B cell (primary cell): ENCODE results near the gene SETBP1. TPM values are rescaled to one million over a fixed set of nuclear protein-coding genes. Genes with fewer than 3 reads are reported as not detected.

Experiments used
- ATAC-seq: fragments of 200-7000 bp; cut with Tn5 transposase; one replicate; pipeline ENCODE4 v1.10.0; 2021; ENCODE audit warnings: low read depth, mild to moderate bottlenecking, moderate number of reproducible peaks, moderate library complexity
- CTCF ChIA-PET: fragments of 350-600 bp; sonication (Branson Sonifier 250); formaldehyde crosslinking; loops from one replicate; lab custom pipeline; 2021; ENCODE audit warnings: antibody characterized with exemption, inconsistent platforms; lab: Charles Lee
- POLR2A ChIA-PET: fragments of 350-600 bp; sonication (Branson Sonifier 250); formaldehyde crosslinking; loops from one replicate; lab custom pipeline; 2021; ENCODE audit warnings: antibody characterized with exemption; lab: Charles Lee
- DNase-seq: peaks from one replicate; pipeline ENCODE4 v3.0.0; 2013
- H2AFZ ChIP-seq: 2 replicates; pipeline ENCODE4 v1.6.1; 2012; ENCODE audit warnings: mild to moderate bottlenecking, low read depth, low read length; ENCODE audit not compliant: insufficient read depth, poor library complexity, severe bottlenecking
- H3K27ac ChIP-seq, 2 donors: 1 replicate in 1 of 2; 2 replicates in 1 of 2; pipeline ENCODE4 v1.5.1; 2012 to 2013; ENCODE audit warnings: low read length in 2 of 2, mild to moderate bottlenecking in 2 of 2, moderate library complexity in 1 of 2
- H3K27me3 ChIP-seq, 4 experiments: fragments of 200-600 bp in 1 of 4; sonication (generic) in 1 of 4; replicated peaks in 1 of 4; 1 replicate in 2 of 4; 2 replicates in 2 of 4; pipeline versions ENCODE4 v1.6.1 to v1.7.0; 2013 to 2016; ENCODE audit warnings: low read length in 3 of 4, mild to moderate bottlenecking in 2 of 4, mixed read lengths in 1 of 4, moderate library complexity in 1 of 4; ENCODE audit not compliant: insufficient read depth in 4 of 4, control insufficient read depth in 3 of 4; ENCODE audit errors: control extremely low read depth in 1 of 4
- H3K36me3 ChIP-seq, 2 experiments: replicated peaks in 1 of 2; 1 replicate in 1 of 2; 2 replicates in 1 of 2; pipeline versions ENCODE4 v1.6.1 to v1.7.1; 2013; ENCODE audit warnings: low read length in 1 of 2; ENCODE audit not compliant: insufficient read depth in 2 of 2, control insufficient read depth in 1 of 2; ENCODE audit errors: control extremely low read depth in 1 of 2, extremely low read depth in 1 of 2
- H3K4me1 ChIP-seq, 2 donors: fragments of 200-600 bp in 1 of 2; sonication (generic) in 1 of 2; 1 replicate in 1 of 2; 2 replicates in 1 of 2; pipeline versions ENCODE4 v1.5.1 to v1.6.1; 2013 to 2017; ENCODE audit warnings: low read length in 2 of 2; ENCODE audit not compliant: control insufficient read depth in 2 of 2, insufficient read depth in 2 of 2
- H3K4me2 ChIP-seq: replicated peaks from 2 replicates; pipeline ENCODE3; 2012; ENCODE audit warnings: mild to moderate bottlenecking, low read depth, low read length; ENCODE audit not compliant: poor library complexity, severe bottlenecking
- H3K4me3 ChIP-seq, 5 experiments: fragments of 200-600 bp in 1 of 5; sonication (generic) in 1 of 5; 1 replicate in 3 of 5; 2 replicates in 2 of 5; pipeline versions ENCODE4 v1.5.1 to v1.7.0; 2011 to 2016; ENCODE audit warnings: low read length in 4 of 5, mild to moderate bottlenecking in 4 of 5, low read depth in 2 of 5, control low read depth in 1 of 5, moderate library complexity in 1 of 5; ENCODE audit not compliant: insufficient read depth in 1 of 5; ENCODE audit errors: control extremely low read depth in 1 of 5, extremely low read depth in 1 of 5
- H3K79me2 ChIP-seq: fragments of 200-600 bp; sonication (generic); one replicate; pipeline ENCODE4 v1.6.0; 2016; ENCODE audit warnings: low read length; ENCODE audit not compliant: control insufficient read depth, insufficient read depth
- H3K9ac ChIP-seq: fragments of 200-600 bp; sonication (generic); 2 replicates; pipeline ENCODE4 v1.6.1; 2017; ENCODE audit warnings: mild to moderate bottlenecking, low read length, moderate library complexity
- H3K9me3 ChIP-seq, 3 donors: one replicate each; pipeline versions ENCODE4 v1.6.1 to v1.7.1; 2013; ENCODE audit warnings: low read length in 2 of 3; ENCODE audit not compliant: control insufficient read depth in 2 of 3, insufficient read depth in 1 of 3; ENCODE audit errors: control extremely low read depth in 1 of 3
- H4K20me1 ChIP-seq: 2 replicates; pipeline ENCODE4 v1.6.0; 2012; ENCODE audit warnings: mild to moderate bottlenecking, low read length; ENCODE audit not compliant: insufficient read depth, control insufficient read depth, poor library complexity, severe bottlenecking
- H3K27ac Mint-ChIP-seq: one replicate; pipeline ENCODE4 v1.8.0; 2021; ENCODE audit warnings: mixed read lengths
- H3K27me3 Mint-ChIP-seq: one replicate; pipeline ENCODE4 v1.8.0; 2021; ENCODE audit warnings: mixed read lengths
- H3K4me1 Mint-ChIP-seq: one replicate; pipeline ENCODE4 v1.8.0; 2021; ENCODE audit warnings: mixed read lengths
- H3K4me3 Mint-ChIP-seq: one replicate; pipeline ENCODE4 v1.8.0; 2021; ENCODE audit warnings: mixed read lengths
- H3K9me3 Mint-ChIP-seq: one replicate; pipeline ENCODE4 v1.8.0; 2022; ENCODE audit warnings: mixed read lengths; ENCODE audit not compliant: insufficient read depth
- CTCF ChIP-seq: fragments of 200-600 bp; IDR thresholded peaks from one replicate; pipeline ENCODE4 v1.8.0; 2022; ENCODE audit warnings: antibody characterized with exemption, mild to moderate bottlenecking
- EZH2 ChIP-seq: IDR thresholded peaks from 2 replicates; pipeline ENCODE4 v1.6.1; 2012; ENCODE audit warnings: borderline replicate concordance, low read depth, mild to moderate bottlenecking, moderate library complexity, low read length; ENCODE audit not compliant: insufficient read depth, poor library complexity, severe bottlenecking
- WGBS: methylation state at CpG from one replicate; pipeline ENCODE4 v1.1.5; 2013; ENCODE audit warnings: missing lambda C conversion rate; ENCODE audit not compliant: insufficient coverage; 5-methylcytosine and 5-hydroxymethylcytosine counted together
- intact Hi-C: fragments of 100-400 bp; cut with micrococcal nuclease; formaldehyde crosslinking; loops from one replicate; pipeline ENCODE4 v1.10.0; 2022
- polyA plus RNA-seq: library from polyadenylated mRNA; depleted of rRNA; stranded (reverse); fragments of >200 nt; gene quantifications from 2 replicates; pipeline ENCODE4 v1.2.3, GENCODE V29; 2012
- total RNA-seq, 2 donors: library from RNA; stranded (reverse); fragments of 120-200 nt in 1 of 2; gene quantifications; 1 replicate in 1 of 2; 2 replicates in 1 of 2; pipeline versions ENCODE4 v1.2.3 to v1.2.4, GENCODE V29; 2013 to 2022

The SETBP1 gene
- total and polyA plus RNA-seq, 2 donors (not counting 1 experiment from before 2014, with no cell fraction given), result 15.1 to 129 TPM

DNA sequence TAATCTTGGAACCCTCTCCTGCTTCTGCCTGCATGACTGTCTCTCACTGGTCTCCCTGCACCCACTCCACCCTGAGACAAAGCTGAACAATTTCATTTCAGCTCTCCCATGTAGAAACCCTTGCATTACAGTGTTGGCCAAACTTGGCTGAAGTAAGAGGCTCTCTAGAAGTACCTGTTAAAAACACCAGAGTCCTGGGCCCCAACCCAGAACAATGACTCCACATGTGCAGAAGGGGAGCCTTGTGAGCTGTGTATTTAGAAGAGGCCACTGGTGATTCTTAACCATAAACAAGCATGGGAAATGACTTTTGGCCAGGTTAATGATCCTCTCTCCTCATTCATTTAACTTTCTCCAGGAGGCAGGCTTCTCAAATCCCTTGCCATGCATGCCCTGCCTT, 254.8 kb downstream of the SETBP1 start:
- Histone ChIP-seq H3K9me3 (peaks cover 0 to 10% (median 0%) of the 10 kb centered on the region in 3 donors), H3K4me3 (no peak overlapping the region), H3K36me3 (peaks cover 0 to 12% of the 10 kb centered on the region in 2 experiments), H3K4me1 (no peaks in the 10 kb centered on the region), H3K27ac (no peak overlapping the region), H3K27me3 (no peaks in the 10 kb centered on the region), H3K79me2 (peaks cover 49% of the 10 kb centered on the region), H3K9ac (no peak overlapping the region), H2AFZ (no peak overlapping the region), H4K20me1 (peaks cover 14% of the 10 kb centered on the region), H3K4me2 (no peak overlapping the region)
- CTCF ChIA-PET, result no interaction called here
- no peak overlapping the region for H3K27ac Mint-ChIP-seq
- no peaks in the 10 kb centered on the region for H3K27me3 Mint-ChIP-seq
- POLR2A ChIA-PET, result no interaction called here
- ATAC-seq (no peak), DNase-seq (no peak)
- intact Hi-C loops, result no loop called here
- peaks cover 37% of the 10 kb centered on the region for H3K4me1 Mint-ChIP-seq
- peaks cover 2% of the 10 kb centered on the region for H3K9me3 Mint-ChIP-seq
- H3K4me3 Mint-ChIP-seq, result no peak overlapping the region
- TF ChIP-seq CTCF (no peak), EZH2 (no peak)

- Histone ChIP-seq H3K9me3 (peaks cover 0 to 10% (median 0%) of the 10 kb centered on the region in 3 donors), H3K4me1 (no peaks in the 10 kb centered on the region), H3K36me3 (peaks cover 0 to 12% of the 10 kb centered on the region in 2 experiments), H3K4me2 (no peak overlapping the region), H3K4me3 (no peak overlapping the region), H3K9ac (no peak overlapping the region), H2AFZ (no peak overlapping the region), H4K20me1 (peaks cover 14% of the 10 kb centered on the region), H3K27ac (no peak overlapping the region), H3K27me3 (no peaks in the 10 kb centered on the region), H3K79me2 (peaks cover 58% of the 10 kb centered on the region)
- CTCF ChIA-PET, result interaction anchor here (0.9 to 1.7 kb wide), 2 partner anchors 12 to 276 kb away, joined by 3 to 8 read pairs; no protein-coding TSS in a partner anchor
- ATAC-seq, result no peak
- 94% methylated on average over 4 of the region's 6 CpGs for WGBS
- Mint-ChIP-seq H3K27ac (peak overlapping the region; percentile 46), H3K4me3 (no peak overlapping the region), H3K4me1 (peaks cover 41% of the 10 kb centered on the region), H3K9me3 (no peaks in the 10 kb centered on the region), H3K27me3 (no peaks in the 10 kb centered on the region)
- POLR2A ChIA-PET, result interaction anchor here (0.7 kb wide), 1 partner anchor 111 kb away, joined by 6 read pairs; no protein-coding TSS in a partner anchor
- no peak for TF ChIP-seq EZH2
- DNase-seq, result no peak
- intact Hi-C loops, result no loop called here
Measured at GRCh38 chr18:44936485-44936884, 255.8 kb downstream of the SETBP1 start.
